IPS-20b (cell line): ENCODE measurements around the gene OR2B3.

Experiments used
- H3K27ac ChIP-seq: one replicate; pipeline ENCODE4 v1.5.1; 2013; ENCODE audit warnings: low read length
- H3K27me3 ChIP-seq: 2 replicates; pipeline ENCODE4 v1.6.1; 2013; ENCODE audit warnings: mild to moderate bottlenecking, low read length, inconsistent platforms; ENCODE audit not compliant: insufficient read depth
- H3K36me3 ChIP-seq: 2 replicates; pipeline ENCODE4 v1.6.1; 2013; ENCODE audit warnings: low read depth, mild to moderate bottlenecking, inconsistent platforms, low read length, moderate library complexity; ENCODE audit not compliant: insufficient read depth
- H3K4me1 ChIP-seq: 2 replicates; pipeline ENCODE4 v1.6.1; 2013; ENCODE audit warnings: mild to moderate bottlenecking, control low read depth, inconsistent platforms, low read length, moderate library complexity; ENCODE audit not compliant: insufficient read depth
- H3K4me3 ChIP-seq: 2 replicates; pipeline ENCODE4 v1.5.1; 2013; ENCODE audit warnings: mild to moderate bottlenecking, low read length, inconsistent platforms
- H3K9ac ChIP-seq: 2 replicates; pipeline ENCODE4 v1.6.1; 2013; ENCODE audit warnings: low read depth, mild to moderate bottlenecking, inconsistent platforms, low read length, moderate library complexity
- H3K9me3 ChIP-seq: 2 replicates; pipeline ENCODE4 v1.6.1; 2013; ENCODE audit warnings: mild to moderate bottlenecking, low read depth, low read length, inconsistent platforms; ENCODE audit not compliant: insufficient read depth

The OR2B3 gene

GRCh38 chr6:29079203-29079602 lies 7.9 kb downstream of the OR2B3 start:
- no peaks in the 10 kb centered on the region for H3K27me3 ChIP-seq
- H3K27ac ChIP-seq, result no peak overlapping the region
- H3K4me3 ChIP-seq, result no peak overlapping the region
- no peak overlapping the region for H3K9ac ChIP-seq
- no peaks in the 10 kb centered on the region for H3K36me3 ChIP-seq
- H3K9me3 ChIP-seq, result no peaks in the 10 kb centered on the region
- H3K4me1 ChIP-seq, result no peaks in the 10 kb centered on the region

DNA sequence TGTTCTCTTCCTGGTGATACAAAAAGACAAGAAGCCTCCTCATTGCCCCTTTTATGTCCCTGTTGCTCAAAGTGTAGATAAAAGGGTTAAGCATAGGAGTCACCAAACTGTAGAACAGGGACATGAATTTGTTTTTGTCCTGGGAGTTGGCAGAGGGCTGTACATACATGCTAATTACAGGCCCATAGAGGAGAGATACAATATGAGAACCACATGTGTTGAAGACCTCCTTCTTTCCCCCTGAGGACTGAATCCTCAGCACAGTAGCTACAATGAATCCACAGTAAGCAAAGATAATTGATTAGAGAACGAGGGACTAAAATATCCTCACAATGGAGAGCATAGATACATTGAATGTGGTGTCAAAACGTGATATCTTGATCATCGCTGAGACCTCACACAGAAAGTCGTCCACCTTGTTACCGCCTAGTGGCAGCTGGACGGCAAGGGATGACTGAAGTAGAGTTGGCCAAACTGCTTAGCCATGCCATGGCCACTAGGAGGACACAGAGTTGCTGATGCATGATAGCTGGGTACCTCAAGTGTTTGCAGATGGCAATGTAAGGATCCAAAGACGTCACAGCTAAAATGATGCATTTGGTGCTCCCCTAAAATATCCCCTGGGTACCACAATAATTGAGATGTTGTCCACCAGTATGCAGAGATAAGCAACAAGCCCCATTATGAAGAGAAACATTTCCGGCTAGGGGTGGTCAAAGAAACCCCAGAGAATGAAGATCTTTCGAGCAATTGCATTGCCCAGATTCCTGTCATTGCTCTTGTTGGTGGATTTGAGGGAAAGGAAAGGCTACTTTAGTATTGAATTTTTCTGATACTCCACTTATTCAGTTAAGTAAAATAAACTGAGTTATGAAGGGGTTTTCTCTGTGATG lies 15.0 kb downstream of the OR2B3 start:
- Histone ChIP-seq H3K9ac (no peak overlapping the region), H3K27me3 (no peaks in the 10 kb centered on the region), H3K4me3 (no peak overlapping the region), H3K9me3 (no peaks in the 10 kb centered on the region), H3K36me3 (no peaks in the 10 kb centered on the region), H3K27ac (no peak overlapping the region), H3K4me1 (no peaks in the 10 kb centered on the region)

DNA sequence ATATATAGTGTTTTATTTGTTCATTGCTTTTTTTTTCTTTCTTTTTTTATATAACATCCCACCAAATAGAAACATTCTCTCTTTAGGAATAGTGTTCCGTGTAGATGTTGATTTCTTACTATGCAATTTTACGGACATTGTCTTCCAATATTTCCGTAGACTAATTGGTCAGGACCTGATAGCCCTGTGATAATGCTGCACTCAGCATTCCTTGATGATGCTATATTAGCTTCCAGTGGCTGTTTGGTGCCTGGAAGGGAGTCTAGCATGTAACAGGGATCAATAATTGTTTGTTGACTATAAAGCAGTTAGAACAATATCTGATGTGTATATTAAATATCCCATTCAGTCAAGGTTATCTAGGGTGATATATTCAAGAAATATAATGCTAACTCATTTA lies 35.4 kb downstream of the OR2B3 start:
- H3K9ac ChIP-seq, result no peak overlapping the region
- no peaks in the 10 kb centered on the region for H3K27me3 ChIP-seq
- H3K36me3 ChIP-seq, result no peaks in the 10 kb centered on the region
- no peaks in the 10 kb centered on the region; the same call in 1 of the 2 replicates for H3K9me3 ChIP-seq
- no peak overlapping the region for H3K27ac ChIP-seq
- no peak overlapping the region for H3K4me3 ChIP-seq
- H3K4me1 ChIP-seq, result no peaks in the 10 kb centered on the region

- Histone ChIP-seq H3K27ac (no peak within 1 kb of the TSS), H3K27me3 (no peaks in the 10 kb centered on the region), H3K4me1 (no peaks in the 10 kb centered on the region), H3K9me3 (no peaks in the 10 kb centered on the region), H3K36me3 (no peaks in the 10 kb centered on the region), H3K4me3 (no peak within 1 kb of the TSS), H3K9ac (no peak within 1 kb of the TSS)
These were observed 42.0 kb downstream of the OR2B3 start, which contains the start of gene OR2W1 for GRCh38 chr6:29045075-29045474. Gene OR2W1 (minus strand): TSS chr6:29045175. CDS start chr6:29045175, 0 bp downstream.
